Stimulated activated naive CD8-positive, alpha-beta T cell treated with anti-CD3 and anti-CD28 coated beads, Interleukin-15, amount 100 ng/mL, for 72 hours (primary cell): ENCODE data around the gene HJURP.

ENCODE experiments used
- ATAC-seq: fragments of 150-1000 bp; cut with Tn5 transposase; 2 replicates; pipeline ENCODE4 v1.10.0; 2021; ENCODE audit warnings: mild to moderate bottlenecking, moderate library complexity
- DNase-seq, 2 donors: peaks; one replicate each; pipeline ENCODE4 v3.0.0; 2021 to 2022
- H3K27ac Mint-ChIP-seq, 2 donors: one replicate each; pipeline ENCODE4 v1.8.0; 2022; ENCODE audit warnings: mild to moderate bottlenecking in 2 of 2, mixed read lengths in 2 of 2, moderate library complexity in 2 of 2
- H3K27me3 Mint-ChIP-seq: one replicate; pipeline ENCODE4 v1.8.0; 2022; ENCODE audit warnings: mixed read lengths
- H3K4me1 Mint-ChIP-seq: one replicate; pipeline ENCODE4 v1.8.0; 2022; ENCODE audit warnings: mild to moderate bottlenecking, mixed read lengths
- H3K4me3 Mint-ChIP-seq, 2 donors: one replicate each; pipeline ENCODE4 v1.8.0; 2022; ENCODE audit warnings: mild to moderate bottlenecking in 2 of 2, mixed read lengths in 2 of 2, moderate library complexity in 1 of 2
- H3K9me3 Mint-ChIP-seq, 2 donors: one replicate each; pipeline ENCODE4 v1.8.0; 2022; ENCODE audit warnings: mixed read lengths in 2 of 2

Gene HJURP

GRCh38 chr2:233839447-233839820, 14.9 kb downstream of the HJURP start:
- peaks cover 38% of the 10 kb centered on the region for H3K4me1 Mint-ChIP-seq
- peak overlapping the region in 1 of 2 donors; percentile 15 for H3K27ac Mint-ChIP-seq
- H3K9me3 Mint-ChIP-seq = no peaks in the 10 kb centered on the region
- H3K4me3 Mint-ChIP-seq = no peak overlapping the region
- H3K27me3 Mint-ChIP-seq = no peaks in the 10 kb centered on the region
- no peak for DNase-seq
- peak; percentile 21 for ATAC-seq

GRCh38 chr2:233838726-233839446, 15.4 kb downstream of the HJURP start:
- ATAC-seq (peak; percentile 31), DNase-seq (peak in 1 of 2 donors; percentile 4)
- H3K4me1 Mint-ChIP-seq = peaks cover 38% of the 10 kb centered on the region
- no peak overlapping the region for H3K4me3 Mint-ChIP-seq
- no peak overlapping the region for H3K27ac Mint-ChIP-seq
- H3K9me3 Mint-ChIP-seq = no peaks in the 10 kb centered on the region
- no peaks in the 10 kb centered on the region for H3K27me3 Mint-ChIP-seq

GRCh38 chr2:233838251-233838650, 16.1 kb downstream of the HJURP start:
- H3K4me3 Mint-ChIP-seq = peak overlapping the region in 1 of 2 donors; percentile 43
- peaks cover 38% of the 10 kb centered on the region for H3K4me1 Mint-ChIP-seq
- no peaks in the 10 kb centered on the region for H3K27me3 Mint-ChIP-seq
- H3K9me3 Mint-ChIP-seq = no peaks in the 10 kb centered on the region
- peak in 1 of 2 donors; percentile 5 for DNase-seq
- no peak for ATAC-seq
- peak overlapping the region in 1 of 2 donors; percentile 82 for H3K27ac Mint-ChIP-seq

DNA sequence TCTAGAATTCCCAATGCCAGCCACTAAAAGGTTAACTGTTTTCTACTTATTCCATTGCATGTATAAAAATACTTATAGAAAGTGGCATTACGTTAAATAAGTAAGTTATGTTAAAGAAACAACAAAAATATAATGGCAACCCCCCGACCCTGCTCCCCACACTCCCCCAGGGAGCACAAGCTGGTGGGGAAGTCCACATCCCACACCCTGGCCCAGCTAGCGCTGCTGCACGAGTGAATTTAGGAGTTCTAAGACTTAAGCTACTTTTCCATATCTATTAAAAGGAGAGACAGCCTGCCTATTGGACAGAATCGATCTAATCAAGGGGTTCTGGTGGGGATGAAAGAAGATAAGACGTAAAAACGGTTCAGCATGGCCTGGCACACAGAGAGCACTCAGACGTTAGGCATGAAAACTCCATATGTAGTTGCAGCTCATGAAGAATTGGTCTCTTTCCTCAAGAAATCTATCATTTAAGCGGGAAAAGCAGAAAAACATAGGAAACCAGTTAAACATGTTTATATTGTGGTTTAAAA, 16.6 kb downstream of the HJURP start:
- ATAC-seq = no peak
- no peak for DNase-seq
- H3K4me1 Mint-ChIP-seq = peaks cover 38% of the 10 kb centered on the region
- H3K9me3 Mint-ChIP-seq = no peaks in the 10 kb centered on the region
- no peak overlapping the region for H3K27ac Mint-ChIP-seq
- no peaks in the 10 kb centered on the region for H3K27me3 Mint-ChIP-seq
- no peak overlapping the region for H3K4me3 Mint-ChIP-seq

DNA sequence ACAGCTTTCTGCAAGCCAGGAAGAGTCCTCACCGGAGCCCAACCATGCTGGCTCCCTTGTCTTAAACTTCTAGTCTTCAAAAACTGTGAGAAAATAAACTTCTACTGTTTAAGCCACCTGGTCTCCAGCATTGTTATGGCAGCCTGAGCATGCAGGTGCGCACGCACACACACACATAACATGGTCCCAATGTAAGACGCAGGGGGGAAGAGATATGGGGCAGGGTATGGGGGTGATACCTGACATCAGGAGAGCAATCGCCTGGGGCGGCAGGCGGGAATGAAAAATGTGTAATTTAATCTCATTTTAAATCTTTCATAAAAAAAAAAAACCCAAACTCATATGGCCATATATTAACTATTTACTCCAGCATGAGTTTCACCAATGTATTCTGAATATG, 18.0 kb downstream of the HJURP start:
- H3K27me3 Mint-ChIP-seq = no peaks in the 10 kb centered on the region
- no peak overlapping the region for H3K27ac Mint-ChIP-seq
- H3K4me3 Mint-ChIP-seq = no peak overlapping the region
- DNase-seq (no peak), ATAC-seq (no peak)
- no peaks in the 10 kb centered on the region for H3K9me3 Mint-ChIP-seq
- peaks cover 33% of the 10 kb centered on the region for H3K4me1 Mint-ChIP-seq

DNA sequence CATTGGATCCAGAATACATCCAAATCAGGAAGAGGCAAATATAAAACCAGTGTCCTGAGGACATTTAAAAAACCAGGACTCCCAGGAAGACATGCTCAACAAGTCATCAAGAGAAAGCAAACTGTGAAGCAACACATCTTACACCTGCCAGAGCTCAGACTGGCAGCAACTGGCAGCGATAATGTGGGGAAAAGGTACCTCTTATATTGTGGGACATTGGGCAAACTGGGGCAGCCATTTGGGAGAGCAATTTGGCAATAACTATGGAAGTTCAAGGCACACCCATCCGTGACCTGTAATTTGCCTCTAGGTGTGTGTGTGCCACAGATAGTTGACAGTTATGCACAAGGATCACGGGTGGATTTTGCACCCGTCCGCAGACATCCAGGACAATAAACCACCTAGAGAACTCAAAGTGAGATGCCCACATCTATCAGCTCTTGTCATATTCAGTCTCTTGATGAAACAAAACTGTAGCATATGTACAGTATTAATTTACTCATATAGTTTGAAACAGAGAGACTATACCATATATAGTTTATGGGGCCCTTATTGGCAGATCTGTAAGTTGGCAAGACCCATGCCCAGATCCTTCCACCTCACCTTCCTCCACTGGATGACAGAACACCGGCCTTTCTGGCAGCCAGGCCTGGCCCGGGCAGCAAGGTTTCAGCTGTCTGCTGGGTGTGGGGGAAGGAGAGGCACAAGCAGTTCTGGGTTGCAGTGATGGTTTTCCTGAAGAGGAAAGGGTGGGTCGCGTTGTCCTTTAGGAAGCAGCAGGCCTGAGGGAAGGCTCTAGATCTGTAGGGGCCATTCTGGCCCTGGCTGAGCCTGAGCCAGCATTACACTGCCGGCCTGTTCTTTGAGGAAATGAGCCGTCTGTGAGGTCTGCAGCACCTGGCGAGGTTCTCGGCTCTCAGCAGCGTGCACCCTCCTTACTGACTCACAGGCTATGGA, 18.8 kb downstream of the HJURP start:
- H3K27ac Mint-ChIP-seq = no peak overlapping the region

DNA sequence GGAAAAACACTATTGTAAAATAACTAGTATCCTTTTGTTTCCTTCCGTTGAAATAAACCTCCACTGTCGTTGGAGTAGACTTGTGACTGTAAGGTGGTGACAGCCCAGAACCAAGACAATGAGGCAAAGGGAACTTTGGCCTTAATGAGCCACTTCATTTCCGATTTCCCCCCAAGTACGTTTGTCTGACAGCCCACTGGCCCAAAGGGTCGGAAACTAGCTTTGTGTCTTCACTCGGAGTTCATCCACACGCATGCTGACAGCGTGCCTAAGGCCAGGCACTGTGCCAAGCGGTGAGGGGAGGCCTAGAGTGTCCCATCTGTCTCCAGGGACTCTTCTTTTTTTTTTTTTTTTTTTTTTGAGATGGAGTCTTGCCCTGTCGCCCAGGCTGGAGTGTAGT, 21.0 kb downstream of the HJURP start:
- H3K27me3 Mint-ChIP-seq = no peaks in the 10 kb centered on the region
- no peak for ATAC-seq
- DNase-seq = no peak
- H3K9me3 Mint-ChIP-seq = no peaks in the 10 kb centered on the region
- no peak overlapping the region for H3K4me3 Mint-ChIP-seq
- H3K4me1 Mint-ChIP-seq = peaks cover 5% of the 10 kb centered on the region
- no peak overlapping the region for H3K27ac Mint-ChIP-seq

More for the DNA sequence above, 18.8 kb downstream of the HJURP start:
- DNase-seq (no peak), ATAC-seq (no peak)
- no peak overlapping the region for H3K4me3 Mint-ChIP-seq
- no peaks in the 10 kb centered on the region for H3K9me3 Mint-ChIP-seq
- H3K4me1 Mint-ChIP-seq = peaks cover 24% of the 10 kb centered on the region
- no peaks in the 10 kb centered on the region for H3K27me3 Mint-ChIP-seq

DNA sequence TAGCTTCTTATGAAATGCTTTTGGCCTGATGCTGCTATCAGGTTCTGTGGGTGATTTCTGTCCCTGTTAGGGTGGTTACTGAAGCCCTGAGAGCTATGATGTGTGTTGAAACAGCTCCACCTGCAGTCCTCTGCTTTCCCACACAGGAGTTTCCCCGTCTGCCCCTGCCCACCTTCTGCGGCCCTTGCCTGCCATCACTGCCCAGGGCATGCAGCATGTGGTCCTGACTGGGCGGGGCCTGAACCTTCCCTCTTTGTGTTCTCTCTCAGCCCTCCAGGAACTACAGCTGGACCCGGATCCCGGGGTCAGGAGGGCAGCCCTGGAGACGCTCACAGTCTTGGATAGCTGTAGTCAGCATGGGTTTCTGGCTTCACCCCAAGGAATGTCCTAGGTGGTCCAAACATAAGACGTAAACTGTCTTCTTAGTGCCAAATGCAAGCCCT, 21.4 kb downstream of the HJURP start:
- peaks cover under 1% of the 10 kb centered on the region for H3K4me1 Mint-ChIP-seq
- H3K4me3 Mint-ChIP-seq = no peak overlapping the region
- no peaks in the 10 kb centered on the region for H3K27me3 Mint-ChIP-seq
- H3K27ac Mint-ChIP-seq = no peak overlapping the region
- DNase-seq = no peak
- peak; percentile 46 for ATAC-seq
- no peaks in the 10 kb centered on the region for H3K9me3 Mint-ChIP-seq

DNA sequence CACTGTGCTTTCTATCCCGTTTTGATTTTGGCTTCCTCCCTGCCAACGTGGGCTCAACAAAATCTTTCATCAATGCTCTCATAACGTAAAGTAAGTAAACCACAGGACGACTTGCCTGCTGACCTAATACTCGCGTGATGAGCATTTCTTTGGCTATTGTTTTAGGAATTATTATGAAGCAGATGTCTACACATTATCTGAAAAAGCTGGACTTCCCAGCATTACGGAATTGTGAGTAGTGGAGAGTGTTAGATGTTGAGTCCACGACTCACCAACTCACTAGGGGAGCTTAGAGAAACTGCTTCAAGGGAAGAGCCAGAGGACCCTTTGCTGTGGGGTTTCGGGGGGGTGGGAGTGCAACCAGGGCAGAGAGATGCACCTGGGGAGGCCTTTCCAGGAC, 21.9 kb downstream of the HJURP start:
- Mint-ChIP-seq H3K27ac (no peak overlapping the region), H3K4me1 (no peaks in the 10 kb centered on the region), H3K4me3 (no peak overlapping the region), H3K27me3 (no peaks in the 10 kb centered on the region), H3K9me3 (no peaks in the 10 kb centered on the region)
- ATAC-seq (peak; percentile 9), DNase-seq (no peak)

GRCh38 chr2:233831861-233832260, 22.5 kb downstream of the HJURP start:
- DNase-seq = no peak

GRCh38 chr2:233831011-233831721, 23.2 kb downstream of the HJURP start:
- no peaks in the 10 kb centered on the region for H3K27me3 Mint-ChIP-seq
- no peak overlapping the region for H3K27ac Mint-ChIP-seq
- H3K4me3 Mint-ChIP-seq = no peak overlapping the region
- H3K4me1 Mint-ChIP-seq = no peaks in the 10 kb centered on the region
- ATAC-seq (peak; percentile 33), DNase-seq (no peak)
- H3K9me3 Mint-ChIP-seq = no peaks in the 10 kb centered on the region

More at GRCh38 chr2:233831861-233832260, 22.5 kb downstream of the HJURP start:
- Mint-ChIP-seq H3K4me1 (no peaks in the 10 kb centered on the region), H3K9me3 (no peaks in the 10 kb centered on the region), H3K27me3 (no peaks in the 10 kb centered on the region), H3K4me3 (no peak overlapping the region), H3K27ac (no peak overlapping the region)
- ATAC-seq = no peak

- H3K27ac Mint-ChIP-seq = peak overlapping the region in 1 of 2 donors; percentile 34
- DNase-seq (no peak), ATAC-seq (peak; percentile 39)
- H3K9me3 Mint-ChIP-seq = no peaks in the 10 kb centered on the region
- H3K4me3 Mint-ChIP-seq = no peak overlapping the region
- no peaks in the 10 kb centered on the region for H3K27me3 Mint-ChIP-seq
- H3K4me1 Mint-ChIP-seq = no peaks in the 10 kb centered on the region
Observed at GRCh38 chr2:233830111-233830802, 24.1 kb downstream of the HJURP start.

DNA sequence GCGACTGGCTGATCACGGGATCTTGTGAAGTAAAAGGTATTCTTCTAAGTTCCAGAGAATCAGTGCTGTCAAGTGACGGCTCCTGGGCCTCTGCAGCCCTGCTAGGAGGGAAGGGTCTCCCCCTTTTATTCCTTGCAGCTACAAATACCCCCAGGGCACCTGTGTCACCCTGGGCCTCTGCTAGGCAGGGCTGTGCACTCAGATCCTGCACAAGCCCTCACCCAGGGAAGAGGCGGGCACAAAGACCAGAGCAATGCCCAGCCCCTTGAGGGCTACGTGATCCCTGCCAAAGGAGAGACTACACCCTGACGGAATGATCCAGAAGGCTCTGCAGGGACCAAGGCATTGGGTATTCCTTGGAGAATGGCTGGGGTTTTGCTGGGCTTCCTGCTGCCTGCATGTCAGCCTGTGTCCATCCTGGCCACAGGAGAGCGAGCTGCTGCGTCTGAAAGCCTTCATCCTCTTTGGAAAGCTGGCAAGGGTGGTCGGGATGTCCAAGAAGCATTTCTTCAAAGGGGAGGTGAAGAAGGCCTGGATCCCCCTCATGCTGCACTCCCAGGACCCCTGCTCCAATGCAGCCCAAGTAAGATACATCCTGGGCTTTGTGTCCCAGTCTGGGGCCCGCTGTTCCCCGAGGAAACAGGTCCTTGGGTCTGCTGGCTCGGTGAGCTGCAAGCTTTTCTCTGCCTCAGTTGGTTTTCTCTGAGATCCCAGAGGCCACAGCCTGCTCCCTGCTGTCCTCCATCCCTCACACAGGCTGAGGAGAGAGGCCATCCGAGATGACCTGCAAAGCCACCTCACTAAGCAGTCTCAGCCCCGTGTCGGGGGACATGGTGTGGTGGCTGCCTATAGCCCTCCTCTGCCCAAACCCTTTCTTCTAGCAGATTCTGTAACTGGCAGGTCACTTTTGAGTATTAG, 24.9 kb downstream of the HJURP start:
- Mint-ChIP-seq H3K4me3 (no peak overlapping the region), H3K27me3 (no peaks in the 10 kb centered on the region), H3K4me1 (no peaks in the 10 kb centered on the region), H3K27ac (peak overlapping the region in 1 of 2 donors; percentile 67), H3K9me3 (no peaks in the 10 kb centered on the region)
- ATAC-seq (no peak), DNase-seq (no peak)
